ENCODE results near the gene CLN5. TPM values are rescaled to one million over a fixed set of nuclear protein-coding genes. Genes with fewer than 3 reads are reported as not detected.

The CLN5 gene
- total and polyA plus RNA-seq, 2 donors (not counting 3 experiments of a cell fraction or from before 2014, with no cell fraction given) = 16.5 to 22.7 TPM

- Histone ChIP-seq H4K20me1 (replicated peaks; ENCODE audit: control insufficient read depth, extremely low read depth, insufficient read depth, low read length) (no peaks in the 10 kb centered on the region), H3K4me3 (replicated peaks in 1 of 3; ENCODE audit: insufficient read depth in 1 of 3, low read depth in 1 of 3, low read length in 3 of 3) (no peak overlapping the region), H3K79me2 (ENCODE audit: control insufficient read depth, insufficient read depth, low read length) (no peaks in the 10 kb centered on the region), H3K27me3 (ENCODE audit: control insufficient read depth in 2 of 2, insufficient read depth in 2 of 2, low read length in 2 of 2) (peaks cover 0 to 3% of the 10 kb centered on the region in 2 experiments), H3K27ac (ENCODE audit: insufficient read depth, low read depth, low read length) (no peak overlapping the region), H3K9me1 (replicated peaks; ENCODE audit: control insufficient read depth, extremely low read depth, insufficient read depth, low read length) (no peaks in the 10 kb centered on the region), H3K4me1 (ENCODE audit: control insufficient read depth, extremely low read depth, insufficient read depth, low read length) (no peaks in the 10 kb centered on the region), H3K4me2 (ENCODE audit: insufficient read depth, low read length) (no peak overlapping the region), H3K9me3 (replicated peaks; ENCODE audit: control insufficient read depth, insufficient read depth, low read length) (no peaks in the 10 kb centered on the region), H3K9ac (replicated peaks; ENCODE audit: extremely low read depth, insufficient read depth, low read length) (no peak overlapping the region), H3K36me3 (ENCODE audit: control insufficient read depth in 2 of 2, extremely low read depth in 1 of 2, insufficient read depth in 2 of 2, low read length in 2 of 2) (no peaks in the 10 kb centered on the region), H2AFZ (ENCODE audit: low read depth, low read length) (no peak overlapping the region)
- DNase-seq (ENCODE audit: low read depth, low spot score) (no peak), FAIRE-seq (no peak)
- intact Hi-C loops (cut with micrococcal nuclease) = no loop called here
- ChIA-PET POLR2A (no interaction called here), CTCF (interaction anchor here (1.0 kb wide), 1 partner anchor 19 kb away, joined by 5 read pairs; no protein-coding TSS in a partner anchor)
- dilution Hi-C loops (cut with MboI; ENCODE audit: extremely low pct_ligation_motif_present, low sequenced_read_pairs) = no loop called here
- BruUV-seq (replicated peaks) = no TSS peak
- TF ChIP-seq GATA2 (IDR thresholded peaks at IDR 0.05; ENCODE audit: insufficient read depth, insufficient read length, low read depth, low read length) (no peak), CTCF (IDR thresholded peaks at IDR 0.05; ENCODE audit: extremely low read depth in 1 of 2, insufficient read depth in 1 of 2, low read depth in 1 of 2, low read length in 2 of 2) (no peak), FOS (IDR thresholded peaks at IDR 0.05; ENCODE audit: borderline replicate concordance, insufficient read depth, low read length) (no peak), POLR2A (IDR thresholded peaks at IDR 0.05; ENCODE audit: low read depth, low read length) (no peak), EZH2 (IDR thresholded peaks at IDR 0.05; ENCODE audit: borderline replicate concordance, low read depth, low read length, severe bottlenecking) (no peak), POLR2AphosphoS5 (IDR thresholded peaks at IDR 0.05; ENCODE audit: insufficient read depth, low read depth, low read length) (no peak), MAX (IDR thresholded peaks at IDR 0.05; ENCODE audit: insufficient read depth, insufficient read length) (no peak), JUN (IDR thresholded peaks at IDR 0.05; ENCODE audit: borderline replicate concordance, insufficient read depth, insufficient read length, low read depth) (no peak), MYC (IDR thresholded peaks at IDR 0.05; ENCODE audit: low read depth, low read length) (no peak)
Observed at GRCh38 chr13:76953968-76954367, 37.9 kb upstream of the CLN5 start.
